Measurements from ENCODE around the gene CSNK1D.
A peak's percentile ranks its signal among the peaks of the same experiment; 100 is the strongest.

CSNK1D gene

DNA sequence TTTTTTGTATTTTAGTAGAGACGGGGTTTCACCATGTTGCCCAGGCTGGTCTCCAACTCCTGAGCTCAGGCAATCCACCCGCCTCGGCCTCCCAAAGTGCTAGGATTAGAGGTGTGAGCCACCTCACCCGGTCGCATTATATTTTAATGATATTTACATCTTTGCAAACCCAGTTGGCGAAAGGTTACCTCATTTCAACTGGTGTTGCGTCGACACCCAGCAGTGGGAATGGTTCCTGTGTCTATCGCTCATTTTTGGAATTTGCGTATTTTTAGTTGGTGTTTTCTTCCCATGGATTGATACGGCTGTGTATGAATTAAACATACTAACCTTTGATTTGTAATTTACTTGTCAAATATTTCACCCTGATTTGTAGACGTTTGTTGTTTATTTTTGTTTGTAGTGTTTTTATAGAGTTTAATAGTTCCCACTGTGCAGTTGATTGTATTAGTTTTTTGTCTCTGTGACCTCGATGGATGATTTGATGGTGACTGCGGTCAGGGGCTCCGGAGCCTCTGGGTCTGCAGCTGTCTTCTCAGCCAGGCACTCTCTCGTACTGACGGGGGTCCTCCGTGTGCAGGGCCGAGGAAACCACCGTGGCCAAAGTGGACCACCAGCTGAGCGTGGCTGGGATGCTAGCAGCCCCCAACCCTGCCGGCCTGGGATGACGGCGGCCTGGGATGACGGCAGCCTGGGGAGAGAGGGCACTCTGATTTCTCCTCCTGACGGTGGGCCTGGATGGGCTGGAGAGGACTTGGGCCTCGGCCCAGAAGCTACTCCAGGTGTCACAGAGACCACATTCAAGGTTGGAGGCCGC is 39.9 kb upstream of the CSNK1D start:
- Histone ChIP-seq H3K27ac (no peak overlapping the region), H3K4me3 (no peak overlapping the region)

DNA sequence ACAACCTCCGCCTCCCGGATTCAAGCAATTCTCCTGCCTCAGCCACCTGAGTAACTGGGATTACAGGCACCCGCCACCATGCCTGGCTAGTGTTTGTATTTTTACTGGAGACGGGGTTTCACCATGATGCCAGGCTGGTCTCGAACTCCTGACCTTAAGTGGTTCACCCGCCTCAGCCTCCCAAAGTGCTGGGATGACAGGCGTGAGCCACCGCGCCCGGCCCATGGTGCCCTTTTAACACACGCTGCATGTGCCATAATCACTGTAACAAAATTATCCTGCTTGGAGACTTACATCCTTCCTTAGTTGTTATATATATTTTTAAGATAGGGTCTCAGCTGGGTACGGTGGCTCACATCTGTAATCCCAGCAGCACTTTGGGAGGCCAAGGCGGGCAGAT is 38.5 kb upstream of the CSNK1D start:
- Histone ChIP-seq H3K4me3 (no peak overlapping the region), H3K27ac (no peak overlapping the region)

DNA sequence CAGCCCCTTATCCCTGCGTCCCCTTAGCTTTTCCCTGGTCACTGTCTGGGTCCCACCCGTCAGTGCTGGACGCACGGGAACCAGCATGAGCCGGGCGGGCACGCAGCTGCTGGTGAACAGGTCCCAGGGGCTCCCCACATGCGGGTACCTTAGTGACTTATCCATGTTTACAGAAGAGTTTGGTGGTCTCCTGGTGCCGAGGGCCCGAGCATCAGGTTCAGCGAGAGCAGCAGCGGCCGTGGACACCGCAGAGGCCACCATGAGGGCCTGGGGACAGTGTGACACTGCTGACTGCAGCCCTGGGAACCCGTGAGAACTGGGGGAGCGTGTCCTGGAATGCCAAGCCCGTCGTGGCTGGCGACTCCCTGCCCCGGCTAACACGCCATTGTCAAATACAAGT is 37.4 kb upstream of the CSNK1D start:
- Histone ChIP-seq H3K4me3 (no peak overlapping the region), H3K27ac (no peak overlapping the region)

DNA sequence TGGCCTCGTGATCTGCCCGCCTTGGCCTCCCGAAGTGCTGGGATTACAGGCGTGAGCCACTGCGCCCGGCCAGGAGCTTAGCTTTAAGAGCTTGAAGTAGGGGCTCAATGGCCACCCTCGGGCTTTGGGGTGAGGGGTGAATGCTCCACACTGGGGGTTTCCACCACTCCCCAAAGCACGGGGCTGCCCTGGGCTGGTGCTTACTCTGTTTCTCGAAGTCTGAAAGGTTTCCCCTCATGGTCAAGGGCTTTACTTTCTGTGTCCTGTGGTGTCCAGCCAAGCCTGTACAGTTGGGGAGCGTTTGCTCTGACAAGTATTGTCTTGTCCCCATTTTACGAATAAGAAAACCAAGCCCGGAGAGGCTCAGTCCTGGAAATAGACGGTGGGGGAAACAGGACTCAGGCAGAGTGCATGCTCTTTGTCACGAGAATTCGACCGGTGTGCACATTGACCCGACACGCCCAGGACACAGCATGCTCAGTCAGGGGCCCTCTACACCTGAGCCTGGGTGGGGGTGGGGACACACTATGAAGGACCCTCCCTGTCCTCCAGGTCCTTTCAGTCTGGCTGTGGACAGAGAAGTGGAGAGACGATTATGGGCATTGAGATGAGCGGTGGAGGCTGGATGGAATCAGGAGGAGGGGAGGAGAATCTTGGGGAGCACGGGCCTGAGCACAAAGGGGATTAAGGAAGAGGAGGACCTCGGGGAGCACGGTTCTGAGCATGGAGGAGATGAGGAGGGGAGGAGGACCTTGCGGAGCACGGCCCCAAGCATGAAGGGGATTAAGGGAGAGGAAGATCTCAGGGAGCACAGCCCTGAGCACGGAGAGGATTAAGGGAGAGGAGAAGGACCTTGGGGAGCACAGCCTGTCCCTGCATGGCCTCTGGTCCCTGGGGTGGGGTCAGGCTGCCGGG is 36.4 kb upstream of the CSNK1D start:
- Histone ChIP-seq H3K27ac (no peak overlapping the region), H3K4me3 (no peak overlapping the region)

DNA sequence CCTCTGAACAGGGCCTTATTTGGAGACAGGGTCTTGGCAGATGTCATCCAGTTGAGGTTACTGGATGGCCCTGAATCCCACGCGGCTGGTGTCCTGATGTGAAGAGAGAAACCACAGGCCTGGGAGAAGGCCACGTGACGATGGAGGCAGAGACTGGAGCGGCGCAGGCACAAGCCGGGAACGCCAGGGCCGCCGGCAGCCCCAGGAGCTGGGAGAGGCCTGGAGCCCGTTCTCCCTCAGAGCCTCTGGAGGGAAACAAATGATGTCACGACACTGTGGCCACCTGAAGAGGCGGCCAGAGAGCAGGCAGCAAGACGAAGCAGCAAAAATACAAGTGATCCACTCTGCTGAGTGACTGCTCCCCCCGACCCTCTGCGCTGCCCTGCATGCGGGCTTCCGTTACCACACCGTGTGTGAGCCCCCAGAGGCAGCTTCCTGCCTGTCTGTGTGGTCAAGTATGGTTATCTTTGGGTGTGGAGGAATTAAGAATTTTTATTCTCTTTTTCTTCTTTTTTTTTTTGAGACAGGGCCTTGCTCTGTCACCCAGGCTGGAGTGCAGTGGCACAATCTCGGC is 32.3 kb upstream of the CSNK1D start:
- Histone ChIP-seq H3K27ac (no peak overlapping the region), H3K4me3 (no peak overlapping the region)

DNA sequence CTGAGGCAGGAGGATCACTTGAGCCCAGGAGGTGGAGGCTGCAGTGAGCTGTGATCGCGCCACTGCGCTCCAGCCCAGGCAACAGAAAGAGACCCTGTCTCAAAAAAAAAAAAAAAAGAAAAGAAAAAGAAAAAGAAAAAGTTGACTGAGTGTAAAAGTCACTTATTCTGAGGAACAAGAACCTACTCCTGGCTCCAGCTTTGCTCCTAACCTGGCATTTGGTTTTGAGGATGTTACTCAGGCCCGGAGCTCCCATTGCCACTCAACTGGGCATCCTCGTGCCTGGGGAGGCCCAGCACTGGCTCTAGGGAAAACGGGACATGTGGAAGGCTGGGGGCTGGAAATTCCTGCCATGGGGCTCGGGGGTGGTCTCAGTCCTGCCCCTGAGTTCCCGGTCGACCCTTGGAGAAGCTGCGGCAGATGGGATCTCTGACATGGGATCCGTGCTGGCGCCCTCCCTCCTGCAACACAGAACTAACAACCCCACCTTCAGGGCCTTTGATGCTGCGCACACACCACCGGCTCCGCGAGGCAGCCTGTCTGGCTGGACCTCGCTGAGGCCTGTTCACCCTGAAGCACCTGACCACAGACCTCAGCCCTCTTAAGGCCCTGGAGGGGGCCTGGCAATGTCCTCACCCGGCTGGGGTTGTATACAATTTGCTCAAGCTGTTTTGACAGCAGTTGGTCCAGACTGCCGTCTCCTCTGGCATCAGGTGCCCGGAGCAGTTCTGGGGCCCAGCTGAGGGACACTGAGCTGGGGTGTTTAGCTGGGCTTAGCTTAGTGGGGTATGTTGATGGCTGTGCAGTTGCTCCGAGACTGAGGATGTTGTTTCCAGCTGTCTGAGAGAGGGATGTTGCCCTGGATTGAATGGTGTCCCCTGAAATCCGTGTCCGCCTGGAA is 31.6 kb upstream of the CSNK1D start:
- no peak overlapping the region for H3K4me3 ChIP-seq
- no peak overlapping the region for H3K27ac ChIP-seq

DNA sequence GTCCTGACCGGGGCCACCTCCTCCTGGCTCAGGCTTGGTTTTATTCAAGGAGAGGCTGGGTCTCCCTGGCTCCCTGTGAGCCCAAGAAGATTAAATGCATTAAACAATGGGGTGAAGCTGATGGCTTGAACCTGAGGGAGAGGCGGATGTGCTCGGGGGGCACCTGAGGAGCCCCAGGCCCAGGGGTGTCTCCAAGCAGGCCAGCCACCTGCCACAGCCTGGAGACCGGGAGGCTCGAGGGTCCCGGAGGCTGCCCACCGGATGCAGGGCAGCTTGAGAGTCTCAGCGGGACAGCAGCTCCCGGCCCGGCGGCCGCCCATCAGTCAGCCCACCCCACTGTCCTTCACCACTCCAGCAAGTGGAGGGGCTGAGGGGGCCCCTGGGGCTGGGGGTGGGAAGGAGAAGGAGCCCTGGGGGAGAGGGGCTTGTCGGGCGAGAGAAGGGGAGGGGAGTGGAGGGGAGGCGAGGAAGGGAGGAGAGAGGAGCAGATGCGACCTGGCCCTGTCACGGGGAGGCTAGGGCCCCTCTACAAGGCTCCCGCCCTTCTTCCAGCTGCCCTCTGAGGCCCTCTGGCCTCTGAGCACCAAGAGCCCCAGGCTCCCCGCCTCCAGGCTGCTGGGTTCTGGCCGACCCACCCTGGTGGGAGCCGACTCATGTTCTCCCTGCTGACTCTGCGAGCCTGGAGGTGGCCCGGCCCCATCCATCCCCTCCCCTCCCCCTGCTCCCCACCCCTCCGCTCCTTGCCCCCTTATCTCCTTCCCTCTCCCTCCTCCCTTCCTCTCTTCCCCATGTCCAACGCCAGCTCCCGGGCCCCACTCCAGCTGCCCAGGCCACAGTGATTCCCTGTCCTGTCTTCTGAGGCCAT is 30.7 kb upstream of the CSNK1D start:
- Histone ChIP-seq H3K4me3 (no peak overlapping the region), H3K27ac (no peak overlapping the region)

DNA sequence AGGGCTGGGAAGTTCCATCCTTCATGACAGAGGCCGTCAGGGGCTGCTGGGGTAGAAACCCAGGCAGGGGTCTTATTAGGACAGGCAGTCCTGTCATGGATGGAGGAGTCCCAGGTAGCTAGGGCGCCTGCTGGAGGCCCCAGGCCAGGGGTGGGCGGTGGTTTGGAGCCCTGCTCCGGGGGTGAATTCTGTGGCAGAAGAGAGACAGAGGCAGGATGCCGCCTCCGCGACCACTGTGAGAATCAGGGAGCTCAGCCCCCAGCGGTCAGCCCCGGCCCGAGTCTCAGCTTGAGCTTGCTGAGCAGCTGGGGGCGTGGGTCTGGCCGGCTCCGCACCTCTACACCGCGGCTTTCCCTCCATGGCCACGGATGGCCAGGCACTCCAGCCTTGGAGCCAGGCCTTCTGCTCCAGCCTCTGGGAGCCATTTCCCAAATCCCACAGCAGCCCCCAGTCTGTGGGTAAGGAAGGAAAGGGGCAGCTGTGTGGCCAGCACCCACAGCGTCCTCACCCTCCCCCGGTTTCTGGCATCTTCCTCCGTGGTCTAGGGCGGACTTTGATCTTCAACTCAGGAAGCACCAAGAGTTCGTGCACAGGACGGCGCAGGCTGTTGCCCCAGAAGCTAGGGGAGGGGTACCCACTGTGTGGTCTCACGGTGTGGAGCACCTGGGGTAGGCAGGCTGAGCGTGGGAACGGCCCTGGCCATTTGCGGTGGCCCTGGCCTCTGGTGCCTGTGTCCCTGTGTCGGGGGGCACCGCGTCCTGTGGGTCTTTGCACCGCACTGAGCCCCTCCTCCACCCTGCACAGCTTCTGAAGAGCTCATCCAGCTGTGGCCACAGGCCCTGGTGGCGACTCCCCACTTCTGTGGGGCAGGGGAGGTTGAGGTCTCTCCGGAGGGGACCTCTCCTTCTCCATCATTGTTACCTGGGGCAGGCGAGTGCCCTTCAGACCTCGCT is 29.8 kb upstream of the CSNK1D start:
- Histone ChIP-seq H3K27ac (peak overlapping the region in 9 of 21 experiments; percentile 7 to 84 (median 65)), H3K4me3 (no peak overlapping the region)

DNA sequence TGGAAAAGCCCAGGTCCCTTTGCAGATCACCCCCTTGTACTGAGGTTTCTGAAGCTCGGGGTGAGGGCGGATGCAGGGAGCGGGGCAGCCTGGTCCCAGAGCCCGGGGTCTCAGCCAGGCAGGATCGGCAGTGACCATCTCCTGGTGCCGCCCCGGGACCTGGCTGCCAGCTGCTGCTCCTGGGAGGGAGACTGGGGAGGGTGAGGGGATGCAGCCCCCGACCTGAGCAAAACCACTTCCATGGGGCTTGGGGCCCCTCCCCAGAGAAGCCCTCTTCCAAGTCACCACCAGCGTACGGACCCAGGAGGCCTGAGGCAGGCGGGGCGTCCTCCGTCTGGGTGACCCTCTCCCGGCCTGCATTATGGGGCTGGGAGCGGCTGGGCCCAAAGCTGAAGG is 29.1 kb upstream of the CSNK1D start:
- Histone ChIP-seq H3K4me3 (no peak overlapping the region), H3K27ac (peak overlapping the region in 12 of 21 experiments; percentile 7 to 84 (median 58))

DNA sequence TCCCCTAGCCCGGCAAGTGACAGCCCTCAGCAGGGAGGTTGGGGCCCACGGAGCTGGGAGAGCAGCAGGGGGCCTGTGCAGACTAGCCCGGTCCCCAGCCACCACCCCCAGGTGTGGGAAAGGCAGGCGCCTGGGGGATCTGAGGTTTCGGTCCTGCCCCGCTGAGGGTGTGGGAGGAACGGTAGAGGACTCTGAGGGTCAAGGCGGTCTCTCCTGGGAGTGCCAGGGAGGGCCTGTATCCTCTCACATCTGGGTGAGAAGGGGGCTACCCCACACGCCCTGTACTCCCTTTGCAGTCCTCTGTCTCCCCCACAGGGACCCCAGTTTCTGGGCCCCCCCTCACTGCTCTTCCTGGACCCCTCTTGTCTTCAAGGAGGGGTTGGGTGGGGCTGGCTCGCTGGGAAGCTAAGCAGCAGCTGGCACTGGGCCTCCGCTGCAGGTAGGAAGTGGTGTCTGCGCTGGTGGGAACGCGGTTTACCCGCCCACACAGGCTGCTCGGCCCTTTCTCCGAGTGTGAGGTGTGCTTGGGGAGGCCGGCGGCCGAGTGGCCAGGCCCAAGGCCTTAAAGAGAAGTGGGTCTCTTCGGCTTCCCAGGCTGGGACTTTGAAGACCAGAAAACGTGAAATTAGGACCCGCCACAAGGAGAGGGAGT is 28.5 kb upstream of the CSNK1D start:
- Histone ChIP-seq H3K4me3 (no peak overlapping the region), H3K27ac (peak overlapping the region in 14 of 21 experiments; percentile 16 to 84 (median 58))

DNA sequence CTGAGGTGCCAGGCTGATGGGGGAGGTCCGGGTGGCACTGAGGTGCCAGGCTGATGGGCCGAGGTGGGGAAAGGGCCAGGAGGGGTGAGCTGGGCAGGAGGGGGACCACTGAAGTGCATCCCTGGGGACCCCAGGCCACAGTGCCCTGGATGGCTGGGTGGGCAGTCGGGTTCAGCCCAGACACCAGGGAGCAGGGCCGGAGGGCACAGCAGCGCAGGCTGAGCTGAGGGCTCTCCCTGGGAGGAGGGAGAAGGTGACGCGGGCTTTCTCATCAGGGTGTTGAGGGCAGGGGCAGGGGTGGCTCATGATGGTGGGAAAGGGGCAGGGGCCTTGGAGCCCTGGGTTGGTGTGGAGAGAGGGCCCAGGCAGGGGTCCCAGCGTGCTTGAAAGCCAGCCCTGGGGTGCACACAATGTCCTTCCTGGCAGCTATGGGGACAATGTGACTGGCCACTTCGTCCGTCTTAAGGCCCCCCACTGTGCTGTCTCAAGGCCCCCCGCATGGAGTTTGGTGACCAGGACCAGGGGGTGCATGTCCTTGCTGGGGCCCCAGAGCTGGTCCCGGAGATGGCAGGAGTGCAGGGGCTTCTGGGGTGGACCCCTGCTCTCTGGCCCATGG is 27.9 kb upstream of the CSNK1D start:
- H3K4me3 ChIP-seq: no peak overlapping the region
- peak overlapping the region in 13 of 21 experiments; percentile 16 to 84 (median 63) for H3K27ac ChIP-seq

DNA sequence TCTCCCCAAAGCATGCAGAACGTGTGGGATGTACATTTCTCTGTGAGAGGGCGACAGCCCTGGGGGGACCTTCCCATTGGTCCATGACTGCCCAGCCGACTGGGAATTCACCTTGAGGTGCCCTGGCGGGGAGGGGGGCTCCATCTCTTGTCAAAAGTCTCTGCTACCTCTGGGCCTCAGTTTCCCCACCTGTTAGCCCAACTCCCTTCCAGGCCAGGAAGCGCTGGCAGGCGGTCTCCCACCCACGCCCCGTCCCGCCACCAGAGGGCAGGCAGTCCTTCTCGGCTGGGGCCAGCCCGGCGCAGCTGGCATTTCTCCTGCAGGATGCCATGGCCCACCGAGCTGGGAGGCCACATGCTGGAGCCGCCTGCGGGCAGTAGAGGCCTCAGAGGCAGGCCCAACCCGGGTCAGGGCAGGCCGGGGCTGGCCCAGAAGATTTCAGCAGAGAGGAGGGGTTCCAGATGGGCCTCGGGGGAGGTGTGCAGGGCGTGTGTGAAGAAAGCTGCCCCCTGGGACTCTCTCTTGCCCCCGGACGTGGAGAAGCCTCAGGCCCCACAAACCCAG is 27.3 kb upstream of the CSNK1D start:
- Histone ChIP-seq H3K4me3 (no peak overlapping the region), H3K27ac (peak overlapping the region in 7 of 21 experiments; percentile 0 to 82 (median 67))

DNA sequence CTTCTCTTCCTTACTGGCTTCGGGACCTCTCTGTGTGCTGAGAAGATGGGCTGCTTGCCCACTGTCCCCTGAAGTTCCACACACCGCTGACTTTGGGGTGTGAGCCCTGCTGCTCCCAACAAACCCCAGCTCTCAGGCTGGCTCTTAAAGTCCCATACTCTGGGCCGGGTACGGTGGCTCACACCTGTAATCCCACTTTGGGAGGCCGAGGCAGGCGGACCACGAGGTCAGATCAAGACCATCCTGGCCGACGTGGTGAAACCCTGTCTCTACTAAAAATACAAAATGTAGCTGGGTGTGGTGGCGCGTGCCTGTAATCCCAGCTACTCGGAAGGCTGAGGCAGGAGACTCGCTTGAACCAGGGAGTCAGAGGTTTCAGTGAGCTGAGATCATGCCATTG is 26.7 kb upstream of the CSNK1D start:
- Histone ChIP-seq H3K4me3 (no peak overlapping the region), H3K27ac (peak overlapping the region in 3 of 21 experiments; percentile 69 to 99 (median 73))

DNA sequence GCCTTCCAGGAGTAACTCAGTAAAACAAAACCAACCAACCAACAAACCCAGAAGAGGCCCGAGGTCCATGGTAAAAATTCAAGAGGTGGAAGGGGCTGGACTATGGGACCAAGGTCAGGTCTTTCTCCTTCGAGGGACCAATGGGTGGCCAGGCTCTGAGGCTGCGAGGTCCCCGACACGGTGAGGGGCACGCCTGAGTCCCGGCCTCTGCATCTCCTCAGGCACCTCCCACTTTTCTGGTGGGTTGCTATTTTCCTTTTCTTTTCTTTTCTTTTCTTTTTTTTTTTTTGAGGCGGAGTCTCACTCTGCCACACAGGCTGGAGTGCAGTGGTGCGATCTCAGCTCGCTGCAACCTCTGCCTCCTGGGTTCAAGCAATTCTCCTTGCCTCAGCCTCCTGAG is 26.0 kb upstream of the CSNK1D start:
- Histone ChIP-seq H3K27ac (peak overlapping the region in 19 of 21 experiments; percentile 81 to 100 (median 94)), H3K4me3 (no peak overlapping the region)

DNA sequence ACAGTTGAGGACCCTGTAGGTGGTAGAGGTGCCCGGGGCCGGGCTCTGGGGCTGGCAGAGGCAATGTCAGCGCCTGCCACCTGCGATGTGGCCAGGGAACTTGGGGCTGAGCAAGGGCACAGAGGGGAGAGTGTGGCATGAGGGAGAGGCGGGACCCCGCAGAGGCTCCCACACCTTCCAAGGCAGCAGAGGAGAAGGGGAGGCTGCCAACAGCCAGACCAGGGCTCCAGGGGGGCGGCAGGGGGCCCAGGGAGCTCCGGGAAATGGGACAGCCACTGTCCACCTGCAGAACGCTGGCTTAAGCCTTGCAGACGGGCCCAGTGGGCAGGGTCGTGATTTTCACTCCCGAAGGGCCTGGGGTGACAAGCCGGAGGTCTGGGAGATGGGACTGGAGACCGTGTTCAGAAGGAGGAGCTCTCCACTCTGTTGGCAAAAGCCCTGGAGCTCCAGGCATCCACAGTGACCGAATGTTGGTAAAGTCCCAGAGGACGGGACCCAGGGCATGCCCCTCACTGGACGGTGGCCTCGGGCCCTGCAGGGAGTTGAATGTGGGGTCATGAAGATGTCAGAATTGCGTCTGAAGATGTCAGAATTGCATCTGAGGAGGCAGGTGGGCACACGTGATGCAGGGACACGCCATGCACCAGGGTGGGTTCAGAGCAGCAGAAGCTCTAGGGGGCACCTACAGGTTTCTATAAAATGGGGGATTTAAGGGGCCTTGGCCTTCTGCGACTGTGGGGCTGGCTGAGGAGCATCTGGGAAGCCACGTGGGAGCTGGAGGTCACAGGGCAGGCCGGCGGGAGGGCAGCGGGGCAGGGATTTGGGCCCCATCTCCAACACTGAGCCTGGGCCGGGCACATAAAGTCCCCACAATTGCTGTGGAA is 25.3 kb upstream of the CSNK1D start:
- Histone ChIP-seq H3K27ac (peak overlapping the region; percentile 81 to 100 (median 94)), H3K4me3 (peak overlapping the region; percentile 26 to 45 (median 35))
